K562 (cell line): ENCODE results near the gene ZNF740. TPM values are rescaled to one million over a fixed set of nuclear protein-coding genes. Genes with fewer than 3 reads are reported as not detected.

Experiments used
- CBFA2T2 ChIP-seq: fragments of 450-650 bp; conservative IDR thresholded peaks from 2 replicates; pipeline ENCODE4 v1.6.1; 2017; ENCODE audit warnings: mild to moderate bottlenecking
- CHD2 ChIP-seq: IDR thresholded peaks from 2 replicates; pipeline ENCODE4 v1.6.1; 2011; ENCODE audit warnings: low read depth, low read length
- DPF2 ChIP-seq: fragments of 450-650 bp; IDR thresholded peaks from 2 replicates; pipeline ENCODE4 v1.6.1; 2016
- EGR1 ChIP-seq: fragments of 450-650 bp; conservative IDR thresholded peaks from 2 replicates; pipeline ENCODE4 v1.6.1; 2017; ENCODE audit warnings: mild to moderate bottlenecking
- EP300 ChIP-seq: IDR thresholded peaks from 2 replicates; pipeline ENCODE4 v1.6.1; 2012; ENCODE audit warnings: low read length, improper control_type of control experiment
- FOXK2 ChIP-seq, 2 experiments: fragments of 450-650 bp; IDR thresholded peaks in 1 of 2; conservative IDR thresholded peaks in 1 of 2; 2 replicates each; pipeline ENCODE4 v1.6.1; 2016; ENCODE audit warnings: low read depth in 2 of 2, mild to moderate bottlenecking in 1 of 2
- GATA2 ChIP-seq: sonication (generic); formaldehyde crosslinking; IDR thresholded peaks from 2 replicates; pipeline ENCODE4 v1.4.0; 2020; ENCODE audit warnings: mild to moderate bottlenecking, missing genetic modification reagents
- HDAC1 ChIP-seq, 2 experiments: fragments of 450-650 bp; IDR thresholded peaks; 2 replicates each; pipeline ENCODE4 v1.6.1; 2016 to 2017; ENCODE audit warnings: inconsistent platforms in 1 of 2, mild to moderate bottlenecking in 1 of 2, moderate library complexity in 1 of 2
- KDM5B ChIP-seq: fragments of 200-600 bp; sonication (generic); IDR thresholded peaks from 2 replicates; pipeline ENCODE4 v1.6.1; 2012; ENCODE audit warnings: low read depth, mild to moderate bottlenecking, moderate library complexity, low read length, control low read depth, inconsistent platforms; ENCODE audit not compliant: insufficient replicate concordance
- KLF13 ChIP-seq: fragments of 450-650 bp; IDR thresholded peaks from 2 replicates; pipeline ENCODE4 v1.6.1; 2016; ENCODE audit warnings: missing genetic modification characterization, low read depth, mild to moderate bottlenecking, missing compliant biosample characterization, moderate library complexity, borderline replicate concordance
- KLF6 ChIP-seq: fragments of 250-450 bp; sonication (Bioruptor Pico); IDR thresholded peaks from 2 replicates; pipeline ENCODE4 v1.4.0; 2020; ENCODE audit warnings: mild to moderate bottlenecking, moderate library complexity, borderline replicate concordance
- MAFK ChIP-seq: IDR thresholded peaks from 2 replicates; pipeline ENCODE4 v1.6.1; 2011; ENCODE audit warnings: low read length, improper control_type of control experiment
- MNT ChIP-seq, 2 experiments: fragments of 450-650 bp; conservative IDR thresholded peaks; 2 replicates each; pipeline ENCODE4 v1.6.1; 2017; ENCODE audit warnings: mild to moderate bottlenecking in 2 of 2, moderate library complexity in 2 of 2
- NCOA4 ChIP-seq: fragments of 450-650 bp; IDR thresholded peaks from 2 replicates; pipeline ENCODE4 v1.6.1; 2018; ENCODE audit warnings: mild to moderate bottlenecking; ENCODE audit not compliant: partially characterized antibody
- PTRF ChIP-seq: fragments of 450-650 bp; IDR thresholded peaks from 2 replicates; pipeline ENCODE4 v1.6.1; 2016; ENCODE audit warnings: mild to moderate bottlenecking, missing genetic modification characterization, missing compliant biosample characterization
- RBM34 ChIP-seq: fragments of 200-400 bp; formaldehyde crosslinking; IDR thresholded peaks from 2 replicates; pipeline ENCODE4 v1.6.1; 2018; ENCODE audit warnings: low read length, borderline replicate concordance; ENCODE audit not compliant: insufficient read depth
- RNF2 ChIP-seq: sonication (generic); IDR thresholded peaks from 2 replicates; pipeline ENCODE4 v1.6.1; 2016
- SOX6 ChIP-seq: fragments of 450-650 bp; IDR thresholded peaks from 2 replicates; pipeline ENCODE4 v1.6.1; 2014; ENCODE audit warnings: mild to moderate bottlenecking
- TAL1 ChIP-seq: fragments of 450-650 bp; IDR thresholded peaks from 2 replicates; pipeline ENCODE4 v1.6.1; 2016; ENCODE audit warnings: mild to moderate bottlenecking
- USF2 ChIP-seq: sonication (generic); formaldehyde crosslinking; IDR thresholded peaks from 2 replicates; pipeline ENCODE4 v1.5.0; 2020; ENCODE audit warnings: missing genetic modification reagents
- ZBTB7A ChIP-seq: IDR thresholded peaks from 2 replicates; pipeline ENCODE4 v1.6.1; 2011; ENCODE audit warnings: low read depth, mild to moderate bottlenecking, low read length, moderate library complexity, borderline replicate concordance; ENCODE audit not compliant: control insufficient read depth
- ZBTB9 ChIP-seq: fragments of 450-650 bp; formaldehyde crosslinking; IDR thresholded peaks from 2 replicates; pipeline ENCODE4 v1.4.0; 2020; ENCODE audit warnings: mild to moderate bottlenecking, moderate library complexity
- ZSCAN29 ChIP-seq: fragments of 450-650 bp; IDR thresholded peaks from 2 replicates; pipeline ENCODE4 v1.6.1; 2017
- polyA plus RNA-seq, 8 experiments: library from polyadenylated mRNA; depleted of rRNA in 4 of 8; stranded (reverse) in 5 of 8; unstranded in 3 of 8; fragments of >200 nt; fragmentation: Nextera tagmentation in 2 of 8; fragmentation: Illumina TruSeq in 1 of 8; extraction: Ambion mirVana in 2 of 8; extraction: Trizol in 1 of 8; gene quantifications; 2 replicates each; pipeline versions ENCODE4 v1.2.1 to v1.2.3, GENCODE V29; 2011 to 2014; ENCODE audit warnings: inconsistent platforms in 1 of 8, missing spikeins in 1 of 8
- total RNA-seq, 7 experiments: library from RNA; depleted of rRNA in 6 of 7; stranded (reverse); fragments of >200 nt in 6 of 7; fragmentation: Illumina TruSeq in 2 of 7; extraction: Trizol in 2 of 7; gene quantifications; 2 replicates each; pipeline versions ENCODE4 v1.2.1 to v1.2.3, GENCODE V29; 2011 to 2021; ENCODE audit warnings: low replicate concordance in 1 of 7

Gene ZNF740
- total and polyA plus RNA-seq, 9 of the 15 experiments (the other 6 are each of a cell fraction or from before 2014, with no cell fraction given) = 0.57 to 46.4 (median 18.6) TPM

GRCh38 chr12:53143355-53143754 lies 37.2 kb upstream of the ZNF740 start (continued):
- TF ChIP-seq FOXK2 (conservative IDR thresholded peaks at IDR 0.05 in 1 of 2, IDR thresholded peaks at IDR 0.05 in 1 of 2; ENCODE audit: low read depth in 2 of 2) (peak; percentile 82 to 83), ZBTB9 (no peak), MNT (conservative IDR thresholded peaks at IDR 0.05) (0 out of 4 replicates have a peak, but pooled peaks of 1 of the 2 experiments have one; percentile 49), HDAC1 (IDR thresholded peaks at IDR 0.05) (peak in 1 of 2 experiments; percentile 44; a peak in 1 of 4 replicates), PTRF (tag) (no peak), EP300 (peak; percentile 31; the same call in 1 of the 2 replicates), DPF2 (peak; percentile 61), USF2 (no peak), MAFK (0 out of 2 replicates have a peak, but pooled peaks have one; percentile 25), GATA2 (CRISPR knock-in tag) (no peak), RBM34 (no peak), CHD2 (no peak), KDM5B (no peak), RNF2 (no peak), KLF6 (CRISPR knock-in tag) (no peak), TAL1 (peak; percentile 22; the same call in 1 of the 2 replicates), CBFA2T2 (0 out of 2 replicates have a peak, but pooled peaks have one; percentile 28), NCOA4 (no peak), SOX6 (peak; percentile 90), ZBTB7A (no peak), ZSCAN29 (peak; percentile 74; the same call in 1 of the 2 replicates), EGR1 (0 out of 2 replicates have a peak, but pooled peaks have one; percentile 20), KLF13 (peak; percentile 43; the same call in 1 of the 2 replicates)
